ENCODE results near the gene ADGRG3.

Gene ADGRG3

GRCh38 chr16:57688487-57688986 lies 20.4 kb downstream of the ADGRG3 start:
- TF ChIP-seq CTCF (IDR thresholded peaks at IDR 0.05; ENCODE audit: insufficient read depth, low read length, poor library complexity, severe bottlenecking) (no peak), EZH2phosphoT487 (conservative IDR thresholded peaks at IDR 0.05; ENCODE audit: low read length) (no peak)
- no peaks in the 10 kb centered on the region for H3K79me2 ChIP-seq (ENCODE audit: insufficient read depth, low read length)
- H3F3A ChIP-seq (ENCODE audit: insufficient read depth) = no peaks in the 10 kb centered on the region
- H2AFZ ChIP-seq (ENCODE audit: low read depth, low read length, severe bottlenecking) = no peak overlapping the region
- H3K36me3 ChIP-seq (ENCODE audit: low read length) = no peaks in the 10 kb centered on the region
- no peak overlapping the region for H3K9ac ChIP-seq (ENCODE audit: low read length)
- no peaks in the 10 kb centered on the region for H3K9me2 ChIP-seq (replicated peaks; ENCODE audit: insufficient read depth, low read length)
- H3K9me3 ChIP-seq (ENCODE audit: insufficient read depth, low read length) = no peaks in the 10 kb centered on the region
- H3K27ac ChIP-seq (ENCODE audit: low read depth, low read length) = no peak overlapping the region
- H3K4me2 ChIP-seq (ENCODE audit: low read depth, low read length, poor library complexity, severe bottlenecking) = no peak overlapping the region
- no peaks in the 10 kb centered on the region for H4K20me1 ChIP-seq (ENCODE audit: low read depth, low read length)
- no peaks in the 10 kb centered on the region for H3K27me3 ChIP-seq (ENCODE audit: low read length)
- no peak overlapping the region for H3K4me3 ChIP-seq (ENCODE audit: insufficient read depth, low read length, poor library complexity, severe bottlenecking)

GRCh38 chr16:57688987-57689761 lies 21.1 kb downstream of the ADGRG3 start:
- Histone ChIP-seq H3K9me3 (ENCODE audit: insufficient read depth, low read length) (no peaks in the 10 kb centered on the region), H3F3A (ENCODE audit: insufficient read depth) (no peaks in the 10 kb centered on the region), H3K27ac (ENCODE audit: low read depth, low read length) (no peak overlapping the region), H3K27me3 (ENCODE audit: low read length) (no peaks in the 10 kb centered on the region), H3K4me3 (ENCODE audit: insufficient read depth, low read length, poor library complexity, severe bottlenecking) (no peak overlapping the region), H3K36me3 (ENCODE audit: low read length) (no peaks in the 10 kb centered on the region), H3K79me2 (ENCODE audit: insufficient read depth, low read length) (no peaks in the 10 kb centered on the region), H2AFZ (ENCODE audit: low read depth, low read length, severe bottlenecking) (no peak overlapping the region), H3K4me2 (ENCODE audit: low read depth, low read length, poor library complexity, severe bottlenecking) (no peak overlapping the region), H3K9ac (ENCODE audit: low read length) (no peak overlapping the region), H4K20me1 (ENCODE audit: low read depth, low read length) (no peaks in the 10 kb centered on the region), H3K9me2 (replicated peaks; ENCODE audit: insufficient read depth, low read length) (no peaks in the 10 kb centered on the region)
- no peak for TF ChIP-seq EZH2phosphoT487 (conservative IDR thresholded peaks at IDR 0.05; ENCODE audit: low read length)
- TF ChIP-seq CTCF (IDR thresholded peaks at IDR 0.05; ENCODE audit: insufficient read depth, low read length, poor library complexity, severe bottlenecking) = no peak

- Histone ChIP-seq H3K9ac (ENCODE audit: low read length) (no peak overlapping the region), H3K36me3 (ENCODE audit: low read length) (no peaks in the 10 kb centered on the region), H3K9me3 (ENCODE audit: insufficient read depth, low read length) (no peaks in the 10 kb centered on the region), H3K4me3 (ENCODE audit: insufficient read depth, low read length, poor library complexity, severe bottlenecking) (no peak overlapping the region), H3F3A (ENCODE audit: insufficient read depth) (no peaks in the 10 kb centered on the region), H2AFZ (ENCODE audit: low read depth, low read length, severe bottlenecking) (no peak overlapping the region), H3K27ac (ENCODE audit: low read depth, low read length) (no peak overlapping the region), H3K9me2 (replicated peaks; ENCODE audit: insufficient read depth, low read length) (no peaks in the 10 kb centered on the region), H3K79me2 (ENCODE audit: insufficient read depth, low read length) (no peaks in the 10 kb centered on the region), H4K20me1 (ENCODE audit: low read depth, low read length) (no peaks in the 10 kb centered on the region), H3K4me2 (ENCODE audit: low read depth, low read length, poor library complexity, severe bottlenecking) (no peak overlapping the region), H3K27me3 (ENCODE audit: low read length) (no peaks in the 10 kb centered on the region)
- TF ChIP-seq CTCF (IDR thresholded peaks at IDR 0.05; ENCODE audit: insufficient read depth, low read length, poor library complexity, severe bottlenecking) = no peak
- TF ChIP-seq EZH2phosphoT487 (conservative IDR thresholded peaks at IDR 0.05; ENCODE audit: low read length) = no peak
Measured at GRCh38 chr16:57689762-57690558, 21.9 kb downstream of the ADGRG3 start.

Data from SU-DHL-6 (cell line).